IgD-negative memory B cell (primary cell): Measurements from ENCODE around the gene RBM38. TPM values are rescaled to one million over a fixed set of nuclear protein-coding genes. Genes with fewer than 3 reads are reported as not detected.

Source experiments
- H3K27ac Mint-ChIP-seq, 3 donors: one replicate each; pipeline ENCODE4 v1.8.0; 2020 to 2022; ENCODE audit warnings: mild to moderate bottlenecking in 3 of 3, mixed read lengths in 3 of 3, moderate library complexity in 1 of 3
- H3K27me3 Mint-ChIP-seq: one replicate; pipeline ENCODE4 v1.8.0; 2021; ENCODE audit warnings: mixed read lengths
- H3K36me3 Mint-ChIP-seq: one replicate; pipeline ENCODE4 v1.8.0; 2020; ENCODE audit warnings: mild to moderate bottlenecking, mixed read lengths
- H3K4me1 Mint-ChIP-seq, 3 donors: one replicate each; pipeline ENCODE4 v1.8.0; 2020 to 2022; ENCODE audit warnings: mixed read lengths in 3 of 3, mild to moderate bottlenecking in 1 of 3
- H3K4me3 Mint-ChIP-seq, 4 donors: one replicate each; pipeline ENCODE4 v1.8.0; 2020 to 2022; ENCODE audit warnings: mild to moderate bottlenecking in 4 of 4, mixed read lengths in 4 of 4, moderate library complexity in 3 of 4
- H3K9me3 Mint-ChIP-seq, 3 donors: one replicate each; pipeline ENCODE4 v1.8.0; 2020 to 2021; ENCODE audit warnings: mixed read lengths in 3 of 3, mild to moderate bottlenecking in 1 of 3
- polyA plus RNA-seq: library from polyadenylated mRNA; unstranded; fragments of 300-500 nt; fragmentation: Illumina TruSeq; gene quantifications from one replicate; pipeline ENCODE4 v1.2.3, GENCODE V29; 2021

Gene RBM38
- polyA plus RNA-seq, 1 donor from 2014 or later, result 39.2 TPM

GRCh38 chr20:57443349-57444265 lies 52.4 kb downstream of the RBM38 start:
- no peaks in the 10 kb centered on the region for H3K9me3 Mint-ChIP-seq

GRCh38 chr20:57444394-57445048 lies 53.3 kb downstream of the RBM38 start:
- no peak overlapping the region for H3K4me3 Mint-ChIP-seq
- peaks cover 13 to 27% (median 17%) of the 10 kb centered on the region in 3 donors for H3K4me1 Mint-ChIP-seq
- no peaks in the 10 kb centered on the region for H3K9me3 Mint-ChIP-seq
- H3K36me3 Mint-ChIP-seq, result peaks cover 1% of the 10 kb centered on the region
- H3K27ac Mint-ChIP-seq, result peak overlapping the region in 1 of 3 donors; percentile 71
- peaks cover 4% of the 10 kb centered on the region for H3K27me3 Mint-ChIP-seq

More at GRCh38 chr20:57443349-57444265, 52.4 kb downstream of the RBM38 start:
- H3K27me3 Mint-ChIP-seq, result peaks cover 4% of the 10 kb centered on the region
- peaks cover 1% of the 10 kb centered on the region for H3K36me3 Mint-ChIP-seq
- H3K27ac Mint-ChIP-seq, result no peak overlapping the region
- peaks cover 8 to 23% (median 10%) of the 10 kb centered on the region in 3 donors for H3K4me1 Mint-ChIP-seq
- peak overlapping the region in 1 of 4 donors; percentile 30 for H3K4me3 Mint-ChIP-seq

- Mint-ChIP-seq H3K27ac (peak overlapping the region in 1 of 3 donors; percentile 67), H3K4me3 (no peak overlapping the region)
Measured at GRCh38 chr20:57445298-57445697, 54.1 kb downstream of the RBM38 start.

GRCh38 chr20:57445774-57446173 lies 54.6 kb downstream of the RBM38 start:
- H3K36me3 Mint-ChIP-seq, result no peaks in the 10 kb centered on the region

More at GRCh38 chr20:57445298-57445697, 54.1 kb downstream of the RBM38 start:
- H3K27me3 Mint-ChIP-seq, result peaks cover 4% of the 10 kb centered on the region
- no peaks in the 10 kb centered on the region for H3K36me3 Mint-ChIP-seq
- peaks cover 15 to 35% (median 21%) of the 10 kb centered on the region in 3 donors for H3K4me1 Mint-ChIP-seq
- no peaks in the 10 kb centered on the region for H3K9me3 Mint-ChIP-seq

GRCh38 chr20:57448764-57449354 lies 57.7 kb downstream of the RBM38 start:
- Mint-ChIP-seq H3K27ac (peak overlapping the region in 2 of 3 donors; percentile 27 to 76), H3K4me3 (no peak overlapping the region), H3K36me3 (no peaks in the 10 kb centered on the region), H3K9me3 (no peaks in the 10 kb centered on the region), H3K4me1 (peaks cover 32 to 54% (median 43%) of the 10 kb centered on the region in 3 donors), H3K27me3 (peaks cover 6% of the 10 kb centered on the region)

More at GRCh38 chr20:57445774-57446173, 54.6 kb downstream of the RBM38 start:
- H3K9me3 Mint-ChIP-seq, result no peaks in the 10 kb centered on the region
- peak overlapping the region in 1 of 3 donors; percentile 67 for H3K27ac Mint-ChIP-seq
- peaks cover 20 to 40% (median 25%) of the 10 kb centered on the region in 3 donors for H3K4me1 Mint-ChIP-seq
- no peak overlapping the region for H3K4me3 Mint-ChIP-seq
- peaks cover 4% of the 10 kb centered on the region for H3K27me3 Mint-ChIP-seq

GRCh38 chr20:57449398-57450354 lies 58.5 kb downstream of the RBM38 start:
- H3K9me3 Mint-ChIP-seq, result no peaks in the 10 kb centered on the region
- peaks cover 6% of the 10 kb centered on the region for H3K27me3 Mint-ChIP-seq
- peak overlapping the region in 2 of 3 donors; percentile 49 to 57 for H3K27ac Mint-ChIP-seq
- H3K36me3 Mint-ChIP-seq, result no peaks in the 10 kb centered on the region
- H3K4me1 Mint-ChIP-seq, result peaks cover 33 to 56% (median 46%) of the 10 kb centered on the region in 3 donors
- H3K4me3 Mint-ChIP-seq, result peak overlapping the region; percentile 21 to 96 (median 78)

- no peaks in the 10 kb centered on the region for H3K9me3 Mint-ChIP-seq
- H3K36me3 Mint-ChIP-seq, result no peaks in the 10 kb centered on the region
- peaks cover 41 to 62% (median 53%) of the 10 kb centered on the region in 3 donors for H3K4me1 Mint-ChIP-seq
- H3K27me3 Mint-ChIP-seq, result peaks cover 8% of the 10 kb centered on the region
- peak overlapping the region in 2 of 3 donors; percentile 49 to 77 for H3K27ac Mint-ChIP-seq
- peak overlapping the region; percentile 21 to 96 (median 78) for H3K4me3 Mint-ChIP-seq
Measured at GRCh38 chr20:57450419-57450818, 59.2 kb downstream of the RBM38 start.

GRCh38 chr20:57450931-57451330 lies 59.7 kb downstream of the RBM38 start:
- Mint-ChIP-seq H3K9me3 (no peaks in the 10 kb centered on the region), H3K27me3 (peaks cover 8% of the 10 kb centered on the region), H3K27ac (peak overlapping the region in 2 of 3 donors; percentile 49 to 77), H3K36me3 (no peaks in the 10 kb centered on the region), H3K4me1 (peaks cover 41 to 59% (median 54%) of the 10 kb centered on the region in 3 donors), H3K4me3 (peak overlapping the region; percentile 21 to 96 (median 78))

GRCh38 chr20:57451431-57451794 lies 60.2 kb downstream of the RBM38 start:
- H3K27ac Mint-ChIP-seq, result peak overlapping the region in 2 of 3 donors; percentile 21 to 49
- peak overlapping the region; percentile 1 to 80 (median 64) for H3K4me3 Mint-ChIP-seq
- H3K4me1 Mint-ChIP-seq, result peaks cover 41 to 56% (median 54%) of the 10 kb centered on the region in 3 donors

GRCh38 chr20:57451795-57452661 lies 60.8 kb downstream of the RBM38 start:
- Mint-ChIP-seq H3K27me3 (peaks cover 5% of the 10 kb centered on the region), H3K4me3 (peak overlapping the region; percentile 1 to 80 (median 64)), H3K27ac (peak overlapping the region; percentile 4 to 71 (median 21)), H3K4me1 (peaks cover 41 to 55% (median 53%) of the 10 kb centered on the region in 3 donors), H3K36me3 (no peaks in the 10 kb centered on the region), H3K9me3 (no peaks in the 10 kb centered on the region)

More at GRCh38 chr20:57451431-57451794, 60.2 kb downstream of the RBM38 start:
- H3K27me3 Mint-ChIP-seq, result peaks cover 6% of the 10 kb centered on the region
- no peaks in the 10 kb centered on the region for H3K9me3 Mint-ChIP-seq
- no peaks in the 10 kb centered on the region for H3K36me3 Mint-ChIP-seq

- Mint-ChIP-seq H3K4me3 (peak overlapping the region in 1 of 4 donors; percentile 53), H3K9me3 (no peaks in the 10 kb centered on the region), H3K4me1 (peaks cover 27 to 39% (median 36%) of the 10 kb centered on the region in 3 donors), H3K27me3 (peaks cover 8% of the 10 kb centered on the region), H3K36me3 (no peaks in the 10 kb centered on the region), H3K27ac (no peak overlapping the region)
Measured at GRCh38 chr20:57455386-57455785, 64.2 kb downstream of the RBM38 start.

- H3K27me3 Mint-ChIP-seq, result peaks cover 8% of the 10 kb centered on the region
- peaks cover 23 to 33% (median 29%) of the 10 kb centered on the region in 3 donors for H3K4me1 Mint-ChIP-seq
- no peak overlapping the region for H3K4me3 Mint-ChIP-seq
- H3K36me3 Mint-ChIP-seq, result no peaks in the 10 kb centered on the region
- H3K27ac Mint-ChIP-seq, result no peak overlapping the region
- H3K9me3 Mint-ChIP-seq, result no peaks in the 10 kb centered on the region
Measured at GRCh38 chr20:57456116-57456515, 64.9 kb downstream of the RBM38 start.
